OCI-LY7 (cell line): ENCODE measurements around the gene OSM. TPM values are rescaled to one million over a fixed set of nuclear protein-coding genes. Genes with fewer than 3 reads are reported as not detected.

Source experiments
- BruUV-seq: library from RNA; stranded (reverse); fragments of 400-500 nt; replicated peaks from 2 replicates; lab custom pipeline; 2021; lab: Mats Ljungman, UMichigan
- CTCF ChIA-PET: fragments of 300-600 bp; sonication (Branson Sonifier 250); formaldehyde crosslinking; loops from one replicate; lab custom pipeline; 2022; ENCODE audit warnings: antibody characterized with exemption; ENCODE audit not compliant: unreplicated experiment; lab: Charles Lee
- POLR2A ChIA-PET: fragments of 300-600 bp; sonication (Branson Sonifier 250); formaldehyde crosslinking; loops from one replicate; lab custom pipeline; 2022; ENCODE audit warnings: antibody characterized with exemption; lab: Charles Lee
- DNase-seq: peaks from one replicate; pipeline ENCODE4 v3.0.0-alpha.2; 2015; ENCODE audit warnings: low spot score
- H2AFZ ChIP-seq: fragments of 200-600 bp; sonication (generic), shearing (Covaris generic); 2 replicates; pipeline ENCODE4 v1.6.1; 2014; ENCODE audit warnings: mild to moderate bottlenecking, antibody characterized with exemption, low read length, moderate library complexity
- H3K27ac ChIP-seq: fragments of 200-600 bp; sonication (generic); 2 replicates; pipeline ENCODE4 v1.5.1; 2014; ENCODE audit warnings: mixed run types, low read depth, mild to moderate bottlenecking, moderate library complexity, low read length, inconsistent platforms; ENCODE audit not compliant: poor library complexity, severe bottlenecking
- H3K36me3 ChIP-seq: fragments of 200-600 bp; sonication (generic); 2 replicates; pipeline ENCODE4 v1.6.1; 2014; ENCODE audit warnings: mild to moderate bottlenecking, antibody characterized with exemption, low read length, moderate library complexity, mixed read lengths; ENCODE audit not compliant: insufficient read depth
- H3K4me1 ChIP-seq: fragments of 200-600 bp; sonication (generic); 2 replicates; pipeline ENCODE4 v1.5.1; 2014; ENCODE audit warnings: mild to moderate bottlenecking, low read length; ENCODE audit not compliant: insufficient read depth, poor library complexity, severe bottlenecking
- H3K4me2 ChIP-seq: fragments of 200-600 bp; sonication (generic); 2 replicates; pipeline ENCODE4 v1.6.1; 2014; ENCODE audit warnings: mild to moderate bottlenecking, low read length
- H3K4me3 ChIP-seq: fragments of 200-600 bp; sonication (generic); 2 replicates; pipeline ENCODE4 v1.5.1; 2014; ENCODE audit warnings: mild to moderate bottlenecking, low read depth, low read length; ENCODE audit not compliant: poor library complexity, severe bottlenecking
- H3K79me2 ChIP-seq: fragments of 200-600 bp; sonication (generic); 2 replicates; pipeline ENCODE4 v1.6.1; 2016; ENCODE audit warnings: low read depth, mild to moderate bottlenecking, low read length, moderate library complexity, mixed read lengths; ENCODE audit not compliant: insufficient read depth
- H3K9me2 ChIP-seq: fragments of 200-600 bp; sonication (generic); 2 replicates; pipeline ENCODE4 v1.6.1; 2016; ENCODE audit warnings: mild to moderate bottlenecking, low read length, mixed read lengths; ENCODE audit not compliant: insufficient read depth
- H3K9me3 ChIP-seq: fragments of 200-600 bp; sonication (generic); 2 replicates; pipeline ENCODE4 v1.6.1; 2014; ENCODE audit warnings: mild to moderate bottlenecking, mixed run types, low read length, mixed read lengths
- H4K20me1 ChIP-seq: fragments of 200-600 bp; sonication (generic); 2 replicates; pipeline ENCODE4 v1.6.1; 2014; ENCODE audit warnings: mild to moderate bottlenecking, antibody characterized with exemption, low read length, moderate library complexity, mixed read lengths; ENCODE audit not compliant: insufficient read depth
- EZH2phosphoT487 ChIP-seq: fragments of 200-600 bp; sonication (generic); IDR thresholded peaks from 2 replicates; pipeline ENCODE4 v1.6.1; 2018; ENCODE audit warnings: low read depth, borderline replicate concordance, mild to moderate bottlenecking, mixed run types, antibody characterized with exemption, low read length, moderate library complexity, mixed read lengths
- intact Hi-C: fragments of 100-400 bp; cut with micrococcal nuclease; formaldehyde crosslinking; loops from one replicate; pipeline ENCODE4 v1.10.0; 2022; ENCODE audit not compliant: unreplicated experiment
- total RNA-seq, 2 experiments: library from RNA; depleted of rRNA in 1 of 2; stranded (reverse); fragments of >200 nt in 1 of 2; shearing (Covaris generic) in 1 of 2; gene quantifications; 2 replicates each; pipeline ENCODE4 v1.2.3, GENCODE V29; 2014 to 2022
- TF ChIP-seq, protein P1 (sequence below): fragments of 200-600 bp; sonication (generic); conservative IDR thresholded peaks from 2 replicates; pipeline ENCODE4 v1.5.1; 2014; ENCODE audit warnings: mild to moderate bottlenecking, antibody characterized with exemption, low read length, moderate library complexity, mixed read lengths

Gene OSM
- total RNA-seq, 2 experiments from 2014 or later, result 0.91 TPM; not detected in 1

DNA sequence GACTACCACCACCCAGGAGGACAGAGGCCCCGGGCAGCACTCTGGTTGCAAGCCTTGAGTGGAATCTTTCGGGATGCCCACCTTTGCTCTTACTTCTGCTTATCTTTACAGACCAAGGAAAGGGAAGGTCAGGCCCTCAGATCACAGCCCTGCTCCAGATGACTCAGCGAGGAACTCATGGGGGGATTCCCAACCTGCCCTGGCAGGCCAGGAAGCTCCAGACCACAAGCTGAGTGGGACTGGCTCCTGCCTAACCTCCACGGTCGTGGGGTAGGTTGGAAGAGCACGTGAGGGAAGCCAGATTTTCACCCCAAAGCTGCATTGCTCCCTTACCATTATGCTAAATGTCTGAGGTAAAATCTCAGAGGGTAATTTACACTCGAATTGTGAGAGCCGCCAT is 48.3 kb upstream of the OSM start:
- H3K36me3 ChIP-seq, result no peaks in the 10 kb centered on the region
- DNase-seq, result no peak
- no peak overlapping the region for H3K4me3 ChIP-seq
- no peak overlapping the region for H2AFZ ChIP-seq
- H4K20me1 ChIP-seq, result no peaks in the 10 kb centered on the region
- ChIA-PET POLR2A (interaction anchor here (0.6 kb wide), 1 partner anchor 995 kb away, joined by 6 read pairs; no protein-coding TSS in a partner anchor), CTCF (no interaction called here)
- no peaks in the 10 kb centered on the region for H3K79me2 ChIP-seq
- H3K4me2 ChIP-seq, result no peak overlapping the region
- H3K27ac ChIP-seq, result no peak overlapping the region
- no peak for TF ChIP-seq EZH2phosphoT487
- TF ChIP-seq, protein P1, sequence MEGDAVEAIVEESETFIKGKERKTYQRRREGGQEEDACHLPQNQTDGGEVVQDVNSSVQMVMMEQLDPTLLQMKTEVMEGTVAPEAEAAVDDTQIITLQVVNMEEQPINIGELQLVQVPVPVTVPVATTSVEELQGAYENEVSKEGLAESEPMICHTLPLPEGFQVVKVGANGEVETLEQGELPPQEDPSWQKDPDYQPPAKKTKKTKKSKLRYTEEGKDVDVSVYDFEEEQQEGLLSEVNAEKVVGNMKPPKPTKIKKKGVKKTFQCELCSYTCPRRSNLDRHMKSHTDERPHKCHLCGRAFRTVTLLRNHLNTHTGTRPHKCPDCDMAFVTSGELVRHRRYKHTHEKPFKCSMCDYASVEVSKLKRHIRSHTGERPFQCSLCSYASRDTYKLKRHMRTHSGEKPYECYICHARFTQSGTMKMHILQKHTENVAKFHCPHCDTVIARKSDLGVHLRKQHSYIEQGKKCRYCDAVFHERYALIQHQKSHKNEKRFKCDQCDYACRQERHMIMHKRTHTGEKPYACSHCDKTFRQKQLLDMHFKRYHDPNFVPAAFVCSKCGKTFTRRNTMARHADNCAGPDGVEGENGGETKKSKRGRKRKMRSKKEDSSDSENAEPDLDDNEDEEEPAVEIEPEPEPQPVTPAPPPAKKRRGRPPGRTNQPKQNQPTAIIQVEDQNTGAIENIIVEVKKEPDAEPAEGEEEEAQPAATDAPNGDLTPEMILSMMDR, result no peak
- intact Hi-C loops, result no loop called here
- peaks cover 20% of the 10 kb centered on the region for H3K4me1 ChIP-seq
- BruUV-seq, result no TSS peak
- no peaks in the 10 kb centered on the region for H3K9me3 ChIP-seq
- no peaks in the 10 kb centered on the region for H3K9me2 ChIP-seq

DNA sequence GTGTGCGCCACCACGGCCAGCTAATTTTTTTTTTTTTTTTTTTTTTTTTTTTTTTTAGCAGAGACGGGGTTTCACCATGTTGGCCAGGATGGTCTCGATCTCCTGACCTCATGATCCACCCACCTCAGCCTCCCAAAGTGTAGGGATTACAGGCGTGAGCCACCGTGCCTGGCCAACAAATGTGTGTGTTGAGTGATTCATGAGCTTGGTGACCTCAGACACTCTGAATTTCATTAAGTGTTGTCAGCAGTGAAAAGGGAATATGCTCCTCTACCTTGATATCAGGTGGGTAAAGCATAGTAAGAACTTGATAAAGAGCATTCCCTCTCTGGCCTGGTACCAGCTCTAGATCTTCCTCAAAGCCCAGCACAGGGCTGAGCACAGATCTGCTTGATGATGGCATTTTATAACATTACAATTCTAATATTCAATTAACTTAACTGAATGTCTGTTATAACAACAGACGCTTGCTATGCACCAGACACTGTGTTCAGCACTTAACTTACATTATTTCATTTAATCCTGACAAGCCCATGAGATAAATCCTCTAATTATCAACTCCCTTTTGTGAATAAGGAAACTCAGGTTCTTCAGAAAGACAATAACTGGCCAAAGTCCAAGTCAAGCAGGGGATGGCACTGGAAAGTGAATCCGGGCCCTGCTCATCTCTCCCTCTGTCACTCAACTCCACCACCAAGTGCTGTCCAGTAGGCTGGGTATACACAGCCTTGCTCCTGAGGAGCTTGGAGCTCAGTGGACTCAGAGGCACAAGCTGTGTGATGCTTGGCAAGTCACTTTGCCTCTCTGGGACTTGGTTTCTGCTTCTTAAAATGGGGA is 47.1 kb upstream of the OSM start:
- POLR2A ChIA-PET, result interaction anchor here (0.9 to 1.2 kb wide), 3 partner anchors 9 to 111 kb away, joined by 3 to 7 read pairs (median 4); no protein-coding TSS in a partner anchor
- H3K27ac ChIP-seq, result no peak overlapping the region
- H3K9me3 ChIP-seq, result no peaks in the 10 kb centered on the region
- DNase-seq, result no peak
- no TSS peak for BruUV-seq
- TF ChIP-seq, protein P1, result no peak
- no peak for TF ChIP-seq EZH2phosphoT487
- H3K4me2 ChIP-seq, result no peak overlapping the region
- H3K36me3 ChIP-seq, result no peaks in the 10 kb centered on the region
- H3K79me2 ChIP-seq, result no peaks in the 10 kb centered on the region
- intact Hi-C loops, result no loop called here
- no peaks in the 10 kb centered on the region for H4K20me1 ChIP-seq
- CTCF ChIA-PET, result no interaction called here
- peaks cover 31% of the 10 kb centered on the region for H3K4me1 ChIP-seq
- H2AFZ ChIP-seq, result no peak overlapping the region
- H3K4me3 ChIP-seq, result no peak overlapping the region
- H3K9me2 ChIP-seq, result no peaks in the 10 kb centered on the region

DNA sequence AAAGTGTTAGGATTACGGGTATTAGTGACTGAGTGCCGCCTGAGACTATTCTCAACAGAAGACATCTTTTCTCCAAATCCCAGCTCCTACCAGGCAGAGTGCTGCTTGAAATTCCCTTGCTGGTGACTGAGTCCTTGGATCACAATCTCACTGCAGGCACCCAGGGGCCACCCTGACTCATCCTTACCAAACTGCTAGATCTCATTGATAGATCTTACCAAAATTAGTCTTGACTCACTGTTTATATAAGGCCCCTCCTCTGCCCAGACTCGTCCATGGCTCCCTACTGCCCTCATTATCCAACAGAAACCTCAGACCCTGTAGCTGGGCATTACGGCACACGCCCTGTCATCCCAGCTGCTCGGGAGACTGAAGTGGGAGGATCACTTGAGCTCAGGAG is 45.4 kb upstream of the OSM start:
- 0 out of 2 replicates have a peak, but pooled peaks cover 5% of the 10 kb centered on the region for H3K79me2 ChIP-seq
- intact Hi-C loops, result no loop called here
- BruUV-seq, result no TSS peak
- no peaks in the 10 kb centered on the region for H3K9me2 ChIP-seq
- POLR2A ChIA-PET, result no interaction called here
- no peak overlapping the region for H3K27ac ChIP-seq
- no peaks in the 10 kb centered on the region for H3K36me3 ChIP-seq
- peaks cover 48% of the 10 kb centered on the region for H3K4me1 ChIP-seq
- no peak for DNase-seq
- H3K9me3 ChIP-seq, result no peaks in the 10 kb centered on the region
- H4K20me1 ChIP-seq, result no peaks in the 10 kb centered on the region
- TF ChIP-seq EZH2phosphoT487, result no peak
- TF ChIP-seq, protein P1, result no peak
- no peak overlapping the region for H2AFZ ChIP-seq
- no peak overlapping the region for H3K4me3 ChIP-seq
- no peak overlapping the region for H3K4me2 ChIP-seq
- CTCF ChIA-PET, result no interaction called here
